GM20431 (cell line): ENCODE results near the gene RACGAP1.

Experiments
- in situ Hi-C: fragments of 300-500 bp; cut with MseI, MboI; formaldehyde crosslinking; loops from one replicate; pipeline ENCODE4 v1.15.0; 2020; ENCODE audit warnings: low sequenced_read_pairs; ENCODE audit not compliant: unreplicated experiment

RACGAP1 gene

GRCh38 chr12:50025187-50026059 lies at the start of gene RACGAP1:
Gene RACGAP1, minus strand, starts transcription at chr12:50025494. Its CDS starts 8,779 bp downstream, at chr12:50016715.
- in situ Hi-C loops: no loop called here

GRCh38 chr12:50073712-50074111 lies 48.4 kb upstream of the RACGAP1 start:
- in situ Hi-C loops: no loop called here

DNA sequence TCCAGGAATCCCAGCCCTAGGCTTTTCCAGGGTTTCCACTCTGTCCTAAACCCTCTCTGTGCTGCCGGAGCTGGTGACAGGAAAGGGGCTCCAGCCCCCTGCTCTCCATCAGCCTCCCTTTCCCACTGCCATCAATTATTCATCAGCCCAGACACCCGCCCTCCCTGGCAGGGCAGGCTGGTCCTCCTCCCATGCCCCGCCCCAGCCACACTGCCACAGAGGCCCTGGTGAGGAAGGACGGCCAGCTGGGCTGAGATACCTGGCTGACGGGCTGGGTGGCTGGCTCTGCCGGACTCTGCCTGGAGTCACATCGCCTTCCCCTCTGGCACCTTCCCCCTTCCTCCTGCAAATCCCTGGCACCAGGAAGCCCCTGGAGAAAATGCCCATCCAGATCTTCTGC lies 47.9 kb upstream of the RACGAP1 start:
- in situ Hi-C loops: no loop called here

GRCh38 chr12:50072198-50072907 lies 47.1 kb upstream of the RACGAP1 start:
- in situ Hi-C loops: no loop called here

DNA sequence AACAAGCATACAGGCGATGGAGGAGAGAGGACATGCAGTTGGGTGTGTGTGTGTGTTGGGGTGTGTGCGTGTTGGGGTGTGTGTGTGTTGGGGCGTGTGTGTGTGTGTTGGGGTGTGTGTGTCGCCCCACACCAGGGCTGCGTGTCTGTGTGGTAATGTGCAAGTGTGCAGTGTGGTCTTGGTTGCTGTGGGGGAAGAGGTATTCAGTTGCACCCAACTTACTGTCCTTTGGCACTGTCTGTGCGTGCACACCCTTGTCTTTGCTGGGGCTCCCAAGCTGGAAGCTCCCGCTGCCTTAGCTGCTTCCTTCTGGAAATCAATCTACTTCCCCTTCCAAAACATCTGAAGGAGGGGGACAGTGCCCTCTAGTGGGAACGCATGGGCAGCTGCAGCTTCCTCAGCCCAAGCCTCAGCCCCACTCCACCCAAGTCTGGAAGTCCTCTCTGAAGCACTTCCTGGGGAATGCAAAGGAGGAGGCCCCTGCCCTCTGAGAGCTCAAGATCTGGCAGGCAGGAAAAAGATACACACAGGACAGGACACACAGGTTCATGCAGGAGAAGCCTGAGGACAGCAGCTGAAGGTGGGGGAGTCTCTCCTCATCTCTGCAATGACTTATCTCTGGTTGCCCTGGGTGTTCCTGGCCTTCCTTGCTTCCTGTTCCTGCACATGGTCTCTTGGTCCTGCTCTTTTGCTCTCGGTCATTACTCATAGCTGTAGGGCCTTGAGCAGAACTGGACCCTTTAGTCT lies 45.2 kb upstream of the RACGAP1 start:
- in situ Hi-C loops: no loop called here

DNA sequence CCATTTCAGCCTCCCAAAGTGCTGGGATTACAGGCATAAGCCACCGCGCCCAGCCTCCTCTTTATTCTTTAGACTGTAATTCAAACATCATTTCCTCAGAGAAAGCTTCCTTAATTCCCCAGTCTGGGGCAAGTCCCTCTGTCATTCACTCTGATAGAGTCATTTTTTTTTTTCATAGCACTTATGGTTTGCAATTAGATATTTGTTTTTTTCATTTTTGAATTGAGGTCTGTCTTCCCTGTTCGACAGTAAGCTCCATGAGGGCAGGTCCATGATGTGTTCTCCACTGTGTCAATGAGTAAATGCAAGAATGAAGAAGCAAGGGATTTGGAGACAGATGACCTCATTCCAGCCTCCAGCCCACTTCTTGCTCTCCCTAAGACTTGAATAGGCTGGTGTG lies 44.2 kb upstream of the RACGAP1 start:
- in situ Hi-C loops: no loop called here

GRCh38 chr12:50069069-50069468 lies 43.8 kb upstream of the RACGAP1 start:
- in situ Hi-C loops: no loop called here

DNA sequence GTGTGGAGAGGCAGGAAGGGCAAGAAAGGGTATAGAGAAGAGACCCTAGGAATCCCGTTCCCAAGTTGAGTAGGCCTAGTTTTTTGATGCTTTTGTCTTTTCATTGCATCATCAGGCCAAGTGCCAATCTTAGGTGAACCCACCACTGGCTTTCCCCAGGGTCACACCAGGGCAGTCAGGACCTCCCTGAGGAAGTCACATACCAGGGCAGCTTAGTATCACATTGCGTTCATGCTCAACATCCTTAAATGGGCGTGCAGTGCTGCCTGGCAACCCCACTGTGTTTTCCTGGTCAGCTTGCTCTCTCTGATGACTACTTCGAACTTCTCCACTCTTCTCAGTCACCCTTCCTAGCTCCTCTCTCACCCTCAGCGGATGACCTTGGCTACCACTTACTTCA lies 41.1 kb upstream of the RACGAP1 start:
- in situ Hi-C loops: no loop called here

- in situ Hi-C loops: no loop called here
These were observed 40.5 kb upstream of the RACGAP1 start for GRCh38 chr12:50065726-50066310.

- in situ Hi-C loops: no loop called here
These were observed 37.6 kb upstream of the RACGAP1 start for GRCh38 chr12:50062728-50063460.

GRCh38 chr12:50061946-50062686 lies 36.8 kb upstream of the RACGAP1 start:
- in situ Hi-C loops: no loop called here

- in situ Hi-C loops: no loop called here
These were observed 35.9 kb upstream of the RACGAP1 start for GRCh38 chr12:50061171-50061570.

DNA sequence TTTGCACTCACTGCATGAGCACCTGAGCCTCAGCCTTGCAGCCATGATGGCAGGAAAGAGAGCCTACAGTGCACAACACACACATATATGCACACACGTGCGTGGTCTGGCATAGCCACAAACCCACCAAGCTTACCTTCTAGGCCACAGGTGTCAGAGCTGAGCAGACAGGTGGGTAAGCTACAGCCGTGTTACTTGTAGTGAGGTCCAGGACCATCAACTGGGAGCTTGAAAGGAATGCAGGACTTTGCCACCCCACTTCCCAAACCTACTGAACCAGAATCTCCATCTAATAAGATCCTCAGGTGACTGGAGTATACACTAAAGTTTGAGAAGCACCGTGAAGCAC lies 34.8 kb upstream of the RACGAP1 start:
- in situ Hi-C loops: no loop called here

- in situ Hi-C loops: loop anchor here (10.0 kb wide), 1 partner anchor 85 kb away; the partner anchor contains the start of gene AQP6
These were observed 34.3 kb upstream of the RACGAP1 start for GRCh38 chr12:50059440-50060119.

- in situ Hi-C loops: loop anchor here (10.0 kb wide), 1 partner anchor 84 kb away; the partner anchor contains the start of gene AQP6
These were observed 33.5 kb upstream of the RACGAP1 start for GRCh38 chr12:50058743-50059312.

DNA sequence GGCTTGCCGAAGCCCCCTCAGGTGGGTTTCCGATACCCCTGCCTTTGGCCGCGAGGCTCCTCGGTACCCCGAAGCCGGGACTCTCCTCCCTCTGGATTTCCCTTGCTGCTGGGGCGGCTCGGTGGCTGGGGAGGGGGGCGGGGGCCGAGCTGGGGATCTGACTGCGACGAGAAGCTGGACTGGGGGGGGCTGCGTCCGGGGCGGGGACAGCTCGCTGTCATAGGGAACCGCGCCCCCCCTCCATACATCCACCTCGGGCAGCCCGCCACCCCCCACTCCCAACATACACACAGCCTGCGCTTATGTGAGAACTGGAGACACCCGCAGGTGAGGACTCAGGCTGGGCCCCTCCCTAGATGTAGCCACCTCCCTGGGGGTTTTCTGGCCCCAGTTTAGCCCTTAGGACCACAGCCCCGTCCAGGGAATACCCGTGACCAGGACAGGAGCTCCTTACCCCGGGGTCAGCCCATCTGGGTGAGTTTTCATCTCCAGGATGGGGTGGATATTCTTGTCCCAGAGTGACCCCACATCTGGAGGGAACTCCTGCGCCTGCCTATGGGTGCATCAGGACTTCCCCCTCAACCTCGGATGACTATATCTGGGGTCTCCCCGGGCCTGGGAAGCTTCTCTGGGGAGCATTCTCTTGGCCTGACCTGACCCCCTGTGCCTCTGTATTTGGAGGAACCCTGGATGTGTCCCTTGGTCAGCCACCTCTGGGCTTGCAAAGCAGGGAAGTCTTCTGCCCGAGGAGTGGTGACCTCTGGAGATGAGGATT lies 32.8 kb upstream of the RACGAP1 start:
- in situ Hi-C loops: loop anchor here (10.0 kb wide), 1 partner anchor 83 kb away; the partner anchor contains the start of gene AQP6
